HG02610 (cell line): ENCODE results near the gene TNFSF10.
"Not testable (repeated sequence)": the region's sequence is repeated elsewhere in the genome, so short reads cannot be mapped to it uniquely, and the experiment has no call there.

Source experiments
- ATAC-seq: cut with Tn5 transposase; IDR thresholded peaks from one replicate; pipeline ENCODE4 v1.9.1; 2021; ENCODE audit warnings: mild to moderate bottlenecking, moderate library complexity; ENCODE audit not compliant: unreplicated experiment

TNFSF10 gene

GRCh38 chr3:172544404-172544803 lies 21.2 kb upstream of the TNFSF10 start:
- no peak for ATAC-seq

DNA sequence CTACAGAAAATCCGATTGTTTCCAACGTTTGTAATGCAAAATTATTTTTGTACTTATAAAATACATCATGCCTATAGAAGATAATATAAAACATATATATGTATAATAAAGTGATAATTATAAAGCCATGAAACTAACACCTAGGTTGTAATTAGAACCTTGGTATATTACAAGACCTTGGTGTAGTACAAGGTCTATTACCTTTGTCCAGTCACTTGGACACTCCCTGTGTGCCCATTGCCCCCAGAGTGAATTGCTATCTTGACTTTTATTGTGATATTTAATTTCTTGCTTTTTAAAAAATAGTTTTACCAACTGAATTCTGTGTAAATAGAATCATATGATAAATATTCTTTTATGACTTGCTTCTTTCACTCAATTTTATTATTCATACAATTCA lies 20.7 kb upstream of the TNFSF10 start:
- ATAC-seq: no peak

DNA sequence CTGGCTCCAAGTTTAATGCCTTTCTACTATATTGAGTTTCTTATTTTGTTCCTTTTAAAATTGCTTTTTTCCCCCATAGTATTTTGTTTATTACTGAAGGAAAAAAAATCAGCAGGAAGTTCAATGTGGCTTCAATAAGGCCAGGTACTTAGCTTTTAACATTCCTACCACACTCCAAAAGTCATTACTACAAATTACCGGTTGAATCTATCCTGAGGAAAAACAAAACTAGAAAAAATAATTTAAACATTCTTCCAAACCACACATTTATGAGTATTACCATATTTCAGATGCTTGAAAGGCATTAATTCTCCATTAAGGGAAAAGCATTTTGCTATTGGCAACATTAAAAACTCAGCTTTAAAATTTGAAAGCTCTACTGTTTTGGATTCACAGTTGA lies 20.2 kb upstream of the TNFSF10 start:
- no peak for ATAC-seq

DNA sequence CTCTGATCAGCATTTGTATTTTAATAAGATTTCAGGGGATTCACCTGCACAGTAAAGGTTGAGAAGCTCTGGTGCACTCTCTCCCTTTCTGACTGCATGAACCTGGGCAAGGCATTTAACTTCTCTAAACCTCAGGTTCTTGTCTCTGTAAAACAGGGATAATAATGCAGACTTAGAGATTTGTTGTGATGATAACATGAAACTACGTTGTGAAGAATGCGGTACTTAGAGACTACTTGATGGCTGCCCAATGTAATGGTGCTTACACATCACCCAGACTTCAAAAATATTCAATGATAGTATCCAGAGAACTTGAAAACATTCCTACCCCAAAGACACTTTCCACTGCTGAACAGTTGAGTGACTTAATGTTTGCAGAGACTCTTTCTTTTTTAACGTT lies 19.8 kb upstream of the TNFSF10 start:
- ATAC-seq: no peak

GRCh38 chr3:172541945-172542488 lies 18.8 kb upstream of the TNFSF10 start:
- ATAC-seq: no peak

- ATAC-seq: no peak
Observed at GRCh38 chr3:172540049-172540448, 16.8 kb upstream of the TNFSF10 start.

DNA sequence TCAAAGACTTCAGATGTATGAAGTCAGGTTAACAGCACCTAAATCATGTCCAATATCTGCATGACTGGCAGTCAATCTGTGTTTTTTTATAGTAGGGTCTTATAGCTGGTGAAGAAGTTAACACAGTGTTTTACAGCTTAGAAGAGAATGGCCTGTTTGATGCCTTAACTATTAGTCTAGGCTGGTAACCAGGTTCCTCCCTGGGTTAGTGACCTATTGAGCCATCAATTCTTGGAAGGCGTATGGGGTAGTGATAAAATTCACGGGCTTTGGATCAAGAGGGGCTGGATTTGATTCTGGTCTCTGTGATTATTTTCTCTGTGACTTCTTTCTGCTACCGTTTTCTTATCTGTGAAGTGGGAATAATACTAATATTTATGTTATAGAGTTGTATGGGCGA lies 16.0 kb upstream of the TNFSF10 start:
- ATAC-seq: no peak

- ATAC-seq: no peak
Observed at GRCh38 chr3:172538368-172539151, 15.3 kb upstream of the TNFSF10 start.

- ATAC-seq: peak; percentile 46
Observed at GRCh38 chr3:172537507-172538158, 14.4 kb upstream of the TNFSF10 start.

- ATAC-seq: peak; percentile 41
Observed at GRCh38 chr3:172536993-172537419, 13.8 kb upstream of the TNFSF10 start.

- ATAC-seq: no peak
Observed at GRCh38 chr3:172536505-172536904, 13.3 kb upstream of the TNFSF10 start.

DNA sequence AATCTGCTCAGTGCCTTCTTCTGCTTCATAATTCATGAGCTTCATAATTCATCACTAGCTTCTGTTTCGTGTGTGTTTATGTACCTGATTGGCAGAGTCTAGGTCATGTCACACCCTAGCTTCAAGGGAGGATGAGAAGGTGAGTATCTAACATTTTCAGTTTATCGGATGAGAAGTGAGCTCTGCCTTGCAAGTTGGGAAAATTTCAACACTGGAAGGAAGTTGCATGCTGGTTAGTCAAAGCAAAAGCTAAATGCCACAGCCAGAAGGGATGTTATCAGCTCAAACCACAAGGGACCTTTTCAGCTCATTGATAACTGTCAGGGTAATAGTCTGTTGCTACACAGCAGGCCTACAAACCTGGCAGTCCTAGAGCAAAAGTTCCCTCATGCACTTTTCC lies 7.3 kb upstream of the TNFSF10 start:
- peak; percentile 93 for ATAC-seq

DNA sequence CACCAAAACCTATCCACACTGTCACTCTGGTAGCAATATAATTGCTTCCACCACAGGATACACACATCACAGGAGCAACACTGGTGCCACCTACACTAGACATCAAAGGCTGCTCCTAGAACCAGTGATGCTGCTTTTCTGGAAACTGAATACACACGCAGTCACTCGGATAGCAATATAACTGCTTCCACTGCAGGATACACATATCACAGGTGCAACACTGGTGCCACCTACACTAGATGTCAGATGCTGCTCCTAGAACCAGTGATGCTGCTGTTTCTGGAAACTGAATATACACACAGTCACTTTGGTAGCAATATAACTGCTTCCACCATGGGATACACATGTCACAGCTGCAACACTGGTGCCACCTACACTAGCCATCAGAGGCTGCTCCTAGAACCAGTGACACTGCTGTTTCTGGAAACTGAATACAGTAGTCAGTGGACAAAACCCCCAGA lies 6.9 kb upstream of the TNFSF10 start:
- ATAC-seq: no peak

- ATAC-seq: no peak
Observed at GRCh38 chr3:172528677-172529076, 5.4 kb upstream of the TNFSF10 start.

DNA sequence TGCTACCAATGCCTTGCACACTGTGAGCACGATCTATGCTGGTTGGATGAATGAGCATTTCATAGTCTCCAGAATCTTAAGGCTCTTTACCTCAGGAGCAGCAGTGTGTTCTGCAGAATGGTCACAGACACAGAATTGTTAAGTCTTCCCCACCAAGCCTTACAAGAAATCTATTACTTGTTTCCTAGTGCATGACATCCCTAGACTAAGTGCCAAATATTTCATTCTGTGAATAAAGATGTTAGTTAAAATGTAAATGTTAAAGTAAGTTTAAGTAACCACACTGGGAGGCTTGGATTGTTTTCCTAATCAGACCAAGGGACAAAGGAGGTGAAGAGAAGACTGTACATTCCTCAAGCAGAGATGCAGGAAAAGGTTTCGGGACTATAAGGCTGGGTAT lies 4.1 kb upstream of the TNFSF10 start:
- ATAC-seq: no peak

DNA sequence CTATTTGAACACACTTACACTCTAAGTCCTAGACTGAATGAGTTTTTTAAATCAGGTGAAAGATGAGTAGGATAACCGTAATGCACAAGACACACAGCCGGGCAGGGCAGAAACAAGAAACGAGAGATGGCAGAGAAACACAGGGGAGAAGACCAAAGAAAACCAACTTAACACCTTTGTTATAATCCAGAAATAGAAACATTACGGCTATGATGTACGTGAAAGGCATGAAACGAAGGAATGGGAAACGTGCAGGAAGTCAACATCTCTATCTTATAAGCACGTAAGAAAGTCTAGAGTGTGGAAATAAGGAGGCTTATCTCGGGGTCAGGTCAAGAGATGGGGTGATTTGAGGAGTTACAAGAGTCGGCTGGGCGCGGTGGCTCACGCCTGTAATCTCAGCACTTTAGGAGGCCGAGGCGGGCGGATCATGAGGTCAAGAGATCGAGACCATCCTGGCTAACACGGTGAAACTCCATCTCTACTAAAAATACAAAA lies 1.9 kb upstream of the TNFSF10 start:
- ATAC-seq: no peak

GRCh38 chr3:172524611-172525010 lies 1.4 kb upstream of the TNFSF10 start:
- ATAC-seq: no peak

- ATAC-seq: not testable (repeated sequence)
Observed at GRCh38 chr3:172521837-172522726, 1.1 kb downstream of the TNFSF10 start.

DNA sequence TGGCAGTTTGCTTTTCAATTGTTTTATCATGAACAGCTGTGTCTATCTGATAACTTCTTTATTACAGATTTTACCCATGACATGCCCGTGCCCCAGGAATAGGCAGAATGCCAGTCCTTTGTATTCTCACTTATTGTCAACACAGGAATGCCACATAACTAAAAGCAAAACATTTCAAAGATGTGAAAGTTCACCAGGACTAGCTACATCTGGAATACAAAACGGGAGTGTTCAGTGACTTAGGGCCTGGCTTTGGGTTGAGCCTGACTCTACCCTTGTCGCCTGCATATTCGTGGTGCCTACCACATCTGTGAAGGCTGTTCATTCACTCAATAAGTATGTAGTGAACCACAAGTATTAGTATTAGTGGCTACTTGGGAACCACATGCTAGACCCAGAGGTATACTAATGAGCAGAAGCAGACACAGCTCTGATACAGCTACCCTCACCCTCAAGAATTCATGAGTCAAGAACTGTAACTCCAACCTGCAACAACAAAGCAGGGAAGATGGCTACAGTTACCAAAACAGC lies 2.9 kb downstream of the TNFSF10 start:
- peak; percentile 85 for ATAC-seq

DNA sequence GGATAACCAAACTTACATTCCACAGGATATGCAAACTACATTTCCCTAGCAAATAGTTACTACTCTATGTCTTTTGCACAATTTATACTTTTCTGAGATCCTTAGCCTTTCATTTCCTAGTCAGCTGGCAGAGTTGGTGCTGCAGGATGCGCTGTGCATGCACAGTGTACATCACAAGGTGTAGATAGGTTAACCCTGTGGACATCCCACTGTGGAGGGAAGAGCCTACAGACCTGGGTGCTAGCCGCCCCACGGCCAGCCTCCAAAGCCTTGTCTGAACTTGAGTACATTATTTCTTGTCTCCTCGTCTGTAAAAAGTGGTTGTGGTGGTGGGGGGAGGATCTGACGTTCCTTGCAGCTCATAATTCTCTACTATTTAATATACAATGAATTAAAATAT lies 3.5 kb downstream of the TNFSF10 start:
- ATAC-seq: no peak
